Frontal cortex (tissue), 4 donors: ENCODE results near the gene MRPL51. TPM values are rescaled to one million over a fixed set of nuclear protein-coding genes. Genes with fewer than 3 reads are reported as not detected.
"Not testable (repeated sequence)": the region's sequence is repeated elsewhere in the genome, so short reads cannot be mapped to it uniquely, and the experiment has no call there.

Experiments used
- DNase-seq, 2 donors: peaks; one replicate each; pipeline ENCODE4 v3.0.0; 2012; ENCODE audit warnings: low spot score in 2 of 2
- FAIRE-seq: peaks from 2 replicates; lab custom pipeline; 2012; peaks lifted over from hg19 to GRCh38; lab: Jason Lieb, UNC
- total RNA-seq: library from RNA; depleted of rRNA; stranded (reverse); fragments of >200 nt; gene quantifications from one replicate; pipeline ENCODE4 v1.2.3, GENCODE V29; 2014
- donor health status: control.
- donor health status: control.
- donor health status: control.

MRPL51 gene
- total RNA-seq = 27.3 TPM

- FAIRE-seq (no peak), DNase-seq (peak; percentile 84 to 93)
Observed at GRCh38 chr12:6492838-6493496, at the start of gene MRPL51. MRPL51 (minus strand) TSS chr12:6493262; CDS start chr12:6493136, 126 bp downstream.

- no peak for DNase-seq
- no peak for FAIRE-seq
Observed at GRCh38 chr12:6542209-6543009, 49.3 kb upstream of the MRPL51 start.

- no peak for DNase-seq
- no peak for FAIRE-seq
Observed at GRCh38 chr12:6541371-6542165, 48.5 kb upstream of the MRPL51 start.

- DNase-seq (peak in 1 of 2 donors; percentile 65), FAIRE-seq (no peak)
Observed at GRCh38 chr12:6540181-6540877, 47.3 kb upstream of the MRPL51 start.

- DNase-seq (no peak), FAIRE-seq (no peak)
Observed at GRCh38 chr12:6539707-6540134, 46.7 kb upstream of the MRPL51 start.

- FAIRE-seq (no peak), DNase-seq (no peak)
Observed at GRCh38 chr12:6539314-6539682, 46.2 kb upstream of the MRPL51 start.

- FAIRE-seq = no peak
Observed at GRCh38 chr12:6538420-6539313, 45.6 kb upstream of the MRPL51 start.

GRCh38 chr12:6537580-6538419 lies 44.7 kb upstream of the MRPL51 start:
- DNase-seq, FAIRE-seq: not testable (repeated sequence)

More at GRCh38 chr12:6538420-6539313, 45.6 kb upstream of the MRPL51 start:
- DNase-seq = no peak

GRCh38 chr12:6536894-6537579 lies 44.0 kb upstream of the MRPL51 start:
- no peak for FAIRE-seq

GRCh38 chr12:6535960-6536847 lies 43.1 kb upstream of the MRPL51 start:
- FAIRE-seq (no peak), DNase-seq (no peak)

More at GRCh38 chr12:6536894-6537579, 44.0 kb upstream of the MRPL51 start:
- no peak for DNase-seq

- no peak for DNase-seq
- FAIRE-seq = no peak
Observed at GRCh38 chr12:6535697-6535946, 42.6 kb upstream of the MRPL51 start.

- FAIRE-seq (no peak), DNase-seq (peak; percentile 65 to 74)
Observed at GRCh38 chr12:6534945-6535696, 42.1 kb upstream of the MRPL51 start.

- no peak for FAIRE-seq
- peak in 1 of 2 donors; percentile 61 for DNase-seq
Observed at GRCh38 chr12:6534695-6534944, 41.6 kb upstream of the MRPL51 start.

GRCh38 chr12:6533923-6534694 lies 41.0 kb upstream of the MRPL51 start, which contains the start of gene GAPDH:
GAPDH (plus strand) TSS chr12:6534517; CDS start chr12:6534833, 316 bp downstream.
- FAIRE-seq (no peak), DNase-seq (peak; percentile 93 to 96)

- DNase-seq (no peak), FAIRE-seq (no peak)
Observed at GRCh38 chr12:6533653-6533922, 40.5 kb upstream of the MRPL51 start.
